Left ventricle myocardium superior (tissue), 1 donor: ENCODE results near the gene HSPB1. TPM values are rescaled to one million over a fixed set of nuclear protein-coding genes. Genes with fewer than 3 reads are reported as not detected.
"Not testable (repeated sequence)": the region's sequence is repeated elsewhere in the genome, so short reads cannot be mapped to it uniquely, and the experiment has no call there.

Source experiments
- ATAC-seq: fragments of 200-7000 bp; cut with Tn5 transposase; one replicate; pipeline ENCODE4 v1.9.1; 2020; ENCODE audit warnings: mild to moderate bottlenecking, moderate library complexity
- DNase-seq: peaks from one replicate; pipeline ENCODE4 v3.0.0-alpha.2; 2020
- intact Hi-C: fragments of 100-400 bp; cut with micrococcal nuclease; formaldehyde crosslinking; loops from one replicate; pipeline ENCODE4 v1.11.0; 2022
- total RNA-seq: library from RNA; stranded (reverse); fragmentation: NEBNext Ultra II Directional; extraction: Animal tissue kit (Norgen Biotek cat#: 25700); gene quantifications from one replicate; pipeline ENCODE4 v1.2.1, GENCODE V29; 2021
- donor health status: DM: no; HTN: yes; CAD: no; lungs with severe emphysema.

HSPB1 gene
- total RNA-seq, 1 donor from 2014 or later = 2,442 TPM

DNA sequence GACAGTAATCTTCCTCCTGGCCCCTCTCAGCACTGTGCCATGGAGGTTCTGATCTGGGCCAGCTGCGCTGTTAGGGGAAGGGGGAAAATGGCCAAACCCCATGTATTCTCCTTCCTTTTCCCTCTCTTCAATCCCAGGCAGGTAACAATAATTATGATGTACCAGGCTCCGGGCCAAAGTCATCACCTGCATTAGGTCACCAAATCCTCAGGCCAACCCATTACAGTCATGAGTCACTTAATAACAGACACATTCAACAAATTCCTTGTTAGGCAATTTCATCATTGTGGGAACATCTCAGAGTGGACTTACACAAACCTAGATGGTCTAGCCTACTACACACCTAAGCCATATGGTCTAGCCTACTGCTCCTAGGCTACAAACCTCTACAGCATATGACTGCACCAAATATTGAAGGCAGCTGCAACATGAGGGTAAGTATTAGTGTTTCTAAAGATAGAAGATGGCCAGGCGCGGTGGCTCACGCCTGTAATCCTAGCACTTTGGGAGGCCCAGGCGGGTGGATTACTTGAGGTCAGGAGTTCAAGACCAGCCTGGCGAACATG, 2.2 kb upstream of the HSPB1 start:
- intact Hi-C loops = no loop called here
- DNase-seq = no peak
- no peak for ATAC-seq

DNA sequence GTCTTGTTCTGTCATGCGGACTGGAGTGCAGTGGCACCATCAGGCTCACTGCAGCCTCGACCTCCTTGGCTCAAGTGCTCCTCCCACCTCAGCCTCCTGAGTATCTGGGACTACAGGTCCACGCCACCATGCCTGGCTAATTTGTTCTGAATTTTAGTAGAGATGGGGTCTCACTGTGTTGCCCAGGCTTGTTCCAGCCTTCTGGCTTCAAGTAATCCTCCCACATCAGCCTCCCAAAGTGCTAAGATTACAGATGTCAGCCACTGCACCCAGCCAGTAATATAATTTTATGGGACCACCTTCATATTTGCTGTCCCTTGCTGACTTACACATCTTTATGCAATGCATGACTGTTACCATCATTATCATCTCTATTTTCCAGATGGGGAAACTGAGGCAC, 1.5 kb upstream of the HSPB1 start:
- ATAC-seq (no peak), DNase-seq (no peak)
- intact Hi-C loops = no loop called here

- intact Hi-C loops = no loop called here
- ATAC-seq (peak; percentile 59), DNase-seq (peak; percentile 93)
These were observed 1.0 kb downstream of the HSPB1 start for GRCh38 chr7:76303202-76304147.

DNA sequence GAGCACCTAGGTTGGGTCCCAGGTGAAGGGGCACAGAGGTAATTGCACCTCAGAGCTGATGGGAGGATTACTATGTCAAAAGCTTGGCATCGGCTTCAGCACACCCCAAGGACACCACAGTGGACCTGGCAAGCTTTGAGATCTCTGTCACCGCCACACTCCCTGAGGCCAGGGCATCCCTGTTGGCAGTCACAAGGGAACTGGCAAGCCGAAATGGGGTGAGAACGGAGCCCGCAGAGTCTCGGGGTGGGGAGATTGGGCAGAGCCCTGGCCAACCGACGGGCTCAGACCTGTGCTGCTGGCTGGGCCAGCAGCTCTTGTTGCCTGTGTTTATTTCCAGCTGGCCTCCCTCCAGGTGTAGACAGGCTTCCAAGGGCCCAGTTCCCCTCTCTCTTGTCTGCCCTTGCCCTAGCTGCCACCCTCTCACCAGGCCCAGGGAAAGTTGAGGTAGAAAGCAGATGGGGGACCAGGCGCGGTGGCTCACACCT, 2.5 kb downstream of the HSPB1 start:
- ATAC-seq (peak; percentile 64), DNase-seq (peak; percentile 89)
- intact Hi-C loops = no loop called here

- ATAC-seq, intact Hi-C loops, DNase-seq: not testable (repeated sequence)
These were observed 6.4 kb downstream of the HSPB1 start for GRCh38 chr7:76308874-76309273.

DNA sequence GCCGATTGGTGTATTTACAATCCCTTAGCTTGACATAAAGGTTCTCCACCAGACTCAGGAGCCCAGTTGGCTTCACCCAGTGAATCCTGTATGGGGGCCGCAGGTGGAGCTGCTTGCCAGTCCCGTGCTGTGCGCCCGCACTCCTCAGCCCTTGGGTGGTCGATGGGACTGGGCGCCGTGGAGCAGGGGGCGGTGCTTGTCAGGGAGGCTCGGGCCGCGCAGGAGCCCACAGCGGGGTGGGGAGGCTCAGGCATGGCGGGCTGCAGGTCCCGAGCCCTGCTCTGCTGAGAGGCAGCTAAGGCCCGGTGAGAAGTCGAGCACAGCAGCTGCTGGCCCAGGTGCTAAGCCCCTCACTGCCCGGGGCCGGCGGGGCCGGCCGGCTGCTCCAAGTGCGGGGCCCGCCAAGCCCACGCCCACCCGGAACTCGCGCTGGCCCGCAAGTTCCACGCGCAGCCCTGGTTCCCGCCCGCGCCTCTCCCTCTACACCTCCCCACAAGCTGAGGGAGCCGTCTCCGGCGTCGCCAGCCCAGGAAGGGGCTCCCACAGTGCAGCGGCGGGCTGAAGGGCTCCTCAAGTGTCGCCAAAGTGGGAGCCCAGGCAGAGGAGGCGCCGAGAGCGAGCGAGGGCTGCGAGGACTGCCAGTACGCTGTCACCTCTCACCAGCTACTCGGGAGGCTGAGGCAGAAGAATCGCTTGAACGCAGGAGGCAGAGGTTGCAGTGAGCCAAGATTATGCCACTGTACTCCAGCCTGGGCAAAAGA, 7.0 kb downstream of the HSPB1 start:
- DNase-seq, ATAC-seq, intact Hi-C loops: not testable (repeated sequence)

GRCh38 chr7:76310102-76310957, 7.9 kb downstream of the HSPB1 start:
- DNase-seq (no peak), ATAC-seq (no peak)
- intact Hi-C loops = no loop called here

DNA sequence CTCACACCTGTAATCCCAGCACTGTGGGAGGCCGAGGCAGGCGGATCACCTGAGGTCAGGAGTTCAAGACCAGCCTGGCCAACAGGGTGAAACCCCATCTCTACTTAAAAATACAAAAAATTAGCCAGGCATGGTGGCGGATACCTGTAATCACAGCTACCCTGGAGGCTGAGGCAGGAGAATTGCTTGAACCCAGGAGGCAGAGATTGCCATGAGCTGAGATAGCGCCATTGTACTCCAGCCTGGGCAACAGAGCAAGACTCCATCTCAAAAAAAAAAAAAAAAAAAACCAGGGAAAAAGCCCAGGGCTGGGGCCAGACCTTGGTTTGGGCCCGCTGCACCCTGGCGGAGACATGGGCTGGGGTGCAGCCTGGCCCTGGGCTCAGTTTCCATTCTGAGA, 9.4 kb downstream of the HSPB1 start:
- ATAC-seq, DNase-seq, intact Hi-C loops: not testable (repeated sequence)

DNA sequence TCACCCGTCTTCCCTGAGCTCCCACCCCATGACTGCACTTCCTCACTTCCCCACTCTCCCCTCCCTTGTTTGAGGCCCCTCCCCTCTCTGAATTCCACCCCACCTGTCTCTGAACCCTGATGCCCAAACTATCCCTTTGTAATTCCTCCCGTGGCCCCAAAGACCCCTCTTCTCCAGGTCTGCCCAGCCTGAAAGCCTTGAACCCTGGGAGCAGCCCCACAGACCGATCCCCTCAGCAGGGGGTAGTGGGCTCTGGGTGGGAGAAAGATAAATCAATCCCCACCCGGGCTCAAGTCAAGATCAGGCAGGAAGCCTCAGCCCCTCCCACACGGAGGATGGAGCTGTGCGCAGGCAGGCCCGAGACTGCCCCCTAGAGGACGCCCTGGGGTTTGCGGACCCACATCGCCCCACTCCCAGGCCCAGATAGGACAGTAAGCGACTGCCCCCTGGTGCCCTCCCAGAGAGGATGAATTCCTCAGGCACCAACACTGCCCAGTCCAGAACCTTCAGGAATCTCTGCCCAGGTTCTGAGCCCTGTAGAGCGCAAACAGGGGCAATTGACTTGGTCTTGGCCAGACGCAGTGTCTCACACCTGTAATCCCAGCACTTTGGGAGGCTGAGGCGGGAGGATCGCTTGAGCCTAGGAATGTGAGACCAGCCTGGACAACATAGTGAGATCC, 11.7 kb downstream of the HSPB1 start:
- peak; percentile 98 for DNase-seq
- peak; percentile 56 for ATAC-seq
- intact Hi-C loops = loop anchor here (2.0 kb wide), 1 partner anchor 23 kb away; no protein-coding TSS in a partner anchor

- not testable (repeated sequence) for DNase-seq, ATAC-seq
- intact Hi-C loops = loop anchor here (2.0 kb wide), 1 partner anchor 24 kb away; no protein-coding TSS in a partner anchor
These were observed 12.3 kb downstream of the HSPB1 start for GRCh38 chr7:76314740-76315139.

DNA sequence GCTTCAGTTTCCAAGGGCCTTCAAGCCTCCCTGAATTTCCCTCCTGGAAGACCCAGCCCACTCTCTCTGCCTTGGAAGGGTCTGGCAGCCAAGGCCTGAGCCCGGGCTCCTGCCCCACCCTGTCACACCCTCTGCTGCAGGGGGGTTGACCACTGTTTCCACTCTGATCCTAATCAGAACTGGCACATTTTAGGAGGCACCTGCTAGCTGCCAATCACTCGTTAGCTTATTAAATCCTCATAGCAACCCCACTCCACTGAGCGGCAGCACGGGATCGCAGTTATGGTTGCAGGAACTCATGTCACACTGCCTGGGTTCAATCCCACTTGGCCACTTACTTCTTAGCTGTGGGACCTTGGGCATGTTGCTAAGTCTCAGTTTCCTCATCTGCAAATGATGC, 12.9 kb downstream of the HSPB1 start:
- intact Hi-C loops = loop anchor here (2.0 kb wide), 1 partner anchor 25 kb away; no protein-coding TSS in a partner anchor
- no peak for DNase-seq
- ATAC-seq = no peak

- DNase-seq (no peak), ATAC-seq (no peak)
- intact Hi-C loops = no loop called here
These were observed 14.7 kb downstream of the HSPB1 start for GRCh38 chr7:76316984-76317781.

DNA sequence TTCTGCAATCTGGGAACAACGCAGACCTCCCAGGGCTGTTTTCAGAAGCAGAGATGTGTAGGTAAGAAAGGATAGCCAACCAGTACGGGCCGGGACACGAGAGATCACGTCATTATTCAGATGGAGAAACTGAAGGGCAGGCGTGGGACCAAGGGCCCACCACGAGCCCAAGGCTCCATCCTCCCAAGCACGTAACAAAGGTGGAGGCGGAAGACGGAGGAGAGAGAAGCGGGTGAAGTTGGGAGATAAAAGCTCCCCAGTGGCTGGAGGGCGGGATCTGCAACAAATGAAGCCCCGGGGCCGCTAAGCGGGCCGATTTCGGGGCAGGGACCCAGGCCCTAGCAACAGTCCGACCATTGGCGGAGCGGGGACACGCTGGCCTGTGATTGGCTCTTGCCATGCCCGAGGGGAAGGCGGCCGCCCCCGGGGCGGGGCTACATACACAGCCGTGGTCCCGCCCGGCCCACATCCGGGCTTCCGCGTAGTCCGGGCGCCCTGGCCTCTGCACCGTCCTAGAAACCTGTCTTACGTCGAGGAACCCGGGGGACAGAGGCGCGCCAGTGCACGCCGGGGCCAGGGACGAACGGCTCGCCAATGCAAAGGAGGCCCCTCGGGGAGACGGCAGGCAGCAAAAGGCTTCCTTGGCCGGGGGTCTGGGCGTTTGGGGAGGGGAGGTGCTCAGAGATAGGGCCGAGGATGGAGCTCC, 15.5 kb downstream of the HSPB1 start:
- intact Hi-C loops = no loop called here
- ATAC-seq (peak; percentile 91), DNase-seq (peak; percentile 100)

GRCh38 chr7:76318488-76319353, 16.2 kb downstream of the HSPB1 start:
- DNase-seq = peak; percentile 82
- ATAC-seq = peak; percentile 60

DNA sequence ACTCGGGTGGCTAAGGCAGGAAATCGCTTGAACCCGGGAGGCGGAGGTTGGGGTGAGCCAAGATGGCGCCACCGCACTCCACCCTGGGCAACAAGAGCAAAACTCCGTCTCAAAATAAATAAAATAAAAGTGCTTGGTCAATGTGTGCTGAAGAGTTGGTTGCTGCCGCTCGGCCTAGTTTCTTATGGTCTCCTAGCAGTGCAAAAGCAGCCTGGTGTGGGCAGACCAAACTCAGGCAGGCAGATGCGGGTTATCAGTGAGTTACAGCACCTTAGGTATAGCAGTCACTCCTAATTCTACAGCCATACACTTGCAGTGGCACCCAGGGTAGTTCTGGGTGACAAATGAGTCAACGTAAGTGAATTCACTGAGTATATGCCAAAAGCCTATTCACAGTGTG, 22.6 kb downstream of the HSPB1 start:
- intact Hi-C loops = no loop called here
- DNase-seq (no peak), ATAC-seq (no peak)

More at GRCh38 chr7:76318488-76319353, 16.2 kb downstream of the HSPB1 start:
- intact Hi-C loops = no loop called here

DNA sequence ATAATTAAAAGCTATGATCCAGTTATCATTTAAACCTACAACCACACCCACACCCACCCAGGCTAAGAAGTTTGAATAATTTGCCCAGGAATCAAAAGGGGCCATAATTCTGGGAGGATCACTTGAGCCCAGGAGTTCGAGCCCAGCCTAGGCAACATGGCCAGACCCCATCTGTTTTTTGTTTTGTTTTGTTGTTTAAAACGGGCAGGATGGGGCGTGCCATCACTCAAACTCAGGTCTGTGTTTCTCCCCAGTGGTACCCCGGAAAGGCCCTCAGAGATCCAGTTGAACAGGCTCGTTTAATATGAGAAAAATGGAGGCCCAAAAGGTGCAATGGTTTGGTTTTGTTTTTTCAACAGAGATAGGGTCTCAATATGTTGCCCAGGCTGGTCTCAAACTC, 23.3 kb downstream of the HSPB1 start:
- intact Hi-C loops = no loop called here
- no peak for DNase-seq
- ATAC-seq = no peak
